Stomach (tissue), 9 donors: ENCODE data around the gene PRSS27. TPM values are rescaled to one million over a fixed set of nuclear protein-coding genes. Genes with fewer than 3 reads are reported as not detected.
A peak's percentile ranks its signal among the peaks of the same experiment; 100 is the strongest.
"Not testable (repeated sequence)": the region's sequence is repeated elsewhere in the genome, so short reads cannot be mapped to it uniquely, and the experiment has no call there.

Experiments
- DNase-seq, 2 donors: peaks; one replicate each; pipeline versions ENCODE4 v3.0.0 to v3.0.0-alpha.2; 2013 to 2019
- H3K27ac ChIP-seq, 5 donors: fragments of 200-600 bp in 4 of 5; sonication (generic) in 4 of 5; one replicate each; pipeline ENCODE4 v1.5.1; 2013 to 2019; ENCODE audit warnings: mild to moderate bottlenecking in 1 of 5, moderate library complexity in 1 of 5
- H3K27me3 ChIP-seq, 3 donors: fragments of 200-600 bp; sonication (generic); one replicate each; pipeline ENCODE4 v1.5.1; 2017 to 2019; ENCODE audit warnings: mixed run types in 1 of 3
- H3K36me3 ChIP-seq, 4 donors: fragments of 200-600 bp; sonication (generic); 1 replicate in 3 of 4; 2 replicates in 1 of 4; pipeline ENCODE4 v1.5.1; 2016 to 2019
- H3K4me1 ChIP-seq, 4 donors: fragments of 200-600 bp; sonication (generic); one replicate each; pipeline ENCODE4 v1.5.1; 2016 to 2019
- H3K4me3 ChIP-seq, 4 donors: fragments of 200-600 bp; sonication (generic) in 3 of 4; one replicate each; pipeline ENCODE4 v1.5.1; 2016 to 2019; ENCODE audit warnings: mild to moderate bottlenecking in 1 of 4
- H3K9me3 ChIP-seq, 4 donors: fragments of 200-600 bp; sonication (generic); one replicate each; pipeline ENCODE4 v1.5.1; 2016 to 2019
- EP300 ChIP-seq: sonication (generic); formaldehyde crosslinking; IDR thresholded peaks from one replicate; pipeline ENCODE4 v1.6.1; 2017; ENCODE audit warnings: antibody characterized with exemption
- POLR2A ChIP-seq, 4 donors: fragments of 450-650 bp; IDR thresholded peaks; one replicate each; pipeline ENCODE4 v1.6.1; 2016; ENCODE audit warnings: antibody characterized with exemption in 4 of 4, control low read depth in 2 of 4, mild to moderate bottlenecking in 1 of 4, moderate library complexity in 1 of 4
- POLR2AphosphoS5 ChIP-seq, 3 donors: sonication (generic); formaldehyde crosslinking; IDR thresholded peaks; one replicate each; pipeline ENCODE4 v1.6.1; 2016; ENCODE audit warnings: antibody characterized with exemption in 3 of 3
- WGBS, 5 donors: extraction: QIAGEN DNeasy Blood & Tissue Kit in 3 of 5; methylation state at CpG; one replicate each; pipeline versions ENCODE4 v1.1.5 to v1.1.7; 2013 to 2018; 5-methylcytosine and 5-hydroxymethylcytosine counted together
- intact Hi-C: fragments of 100-400 bp; cut with DNase I; formaldehyde crosslinking; loops from one replicate; pipeline ENCODE4 v1.15.1; 2023; ENCODE audit warnings: low total_unique reads
- polyA plus RNA-seq, 3 donors: library from polyadenylated mRNA; stranded (reverse); fragments of 200-250 nt; gene quantifications; one replicate each; pipeline ENCODE4 v1.2.3, GENCODE V29; 2013
- total RNA-seq, 5 donors: library from RNA; depleted of rRNA; stranded (reverse); fragments of >200 nt; gene quantifications; one replicate each; pipeline versions ENCODE4 v1.1.0 to v1.2.3, GENCODE V29; 2014 to 2016
- TF ChIP-seq, protein P1 (sequence below), 7 experiments: fragments of 450-650 bp in 4 of 7; fragments of 200-600 bp in 3 of 7; sonication (generic) in 3 of 7; IDR thresholded peaks; one replicate each; pipeline ENCODE4 v1.5.1; 2016 to 2019; ENCODE audit warnings: antibody characterized with exemption in 7 of 7, control low read depth in 2 of 7, mild to moderate bottlenecking in 1 of 7
- donor health status: healthy with polysubstance abuse.
- donor health status: Bipolar disorder and iron deficiency.
- donor health status: healthy.

PRSS27 gene
- total and polyA plus RNA-seq, 8 donors: 0.50 to 74.4 (median 0.66) TPM; not detected in 4

DNA sequence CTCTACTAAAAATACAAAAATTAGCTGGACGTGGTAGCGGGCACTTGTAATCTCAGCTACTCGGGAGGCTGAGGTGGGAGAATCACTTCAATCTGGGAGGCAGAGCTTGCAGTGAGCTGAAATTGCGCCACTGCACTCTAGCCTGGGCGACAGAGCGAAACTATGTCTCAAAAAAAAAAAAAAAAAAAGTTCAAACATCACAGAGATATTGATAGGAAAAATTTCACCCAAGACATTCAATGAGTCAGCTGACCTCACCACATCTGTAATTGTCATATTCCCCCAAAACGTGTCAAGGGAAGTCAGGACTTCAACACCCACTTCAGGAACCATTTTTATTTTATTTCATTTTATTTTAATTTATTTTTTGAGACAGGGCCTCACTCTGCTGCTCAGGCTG lies 8.0 kb upstream of the PRSS27 start:
- no peak overlapping the region for H3K4me3 ChIP-seq
- DNase-seq: no peak
- TF ChIP-seq EP300: no peak
- TF ChIP-seq POLR2A (IDR thresholded peaks at IDR 0.05): no peak
- TF ChIP-seq POLR2AphosphoS5 (IDR thresholded peaks at IDR 0.05): no peak
- TF ChIP-seq, protein P1, sequence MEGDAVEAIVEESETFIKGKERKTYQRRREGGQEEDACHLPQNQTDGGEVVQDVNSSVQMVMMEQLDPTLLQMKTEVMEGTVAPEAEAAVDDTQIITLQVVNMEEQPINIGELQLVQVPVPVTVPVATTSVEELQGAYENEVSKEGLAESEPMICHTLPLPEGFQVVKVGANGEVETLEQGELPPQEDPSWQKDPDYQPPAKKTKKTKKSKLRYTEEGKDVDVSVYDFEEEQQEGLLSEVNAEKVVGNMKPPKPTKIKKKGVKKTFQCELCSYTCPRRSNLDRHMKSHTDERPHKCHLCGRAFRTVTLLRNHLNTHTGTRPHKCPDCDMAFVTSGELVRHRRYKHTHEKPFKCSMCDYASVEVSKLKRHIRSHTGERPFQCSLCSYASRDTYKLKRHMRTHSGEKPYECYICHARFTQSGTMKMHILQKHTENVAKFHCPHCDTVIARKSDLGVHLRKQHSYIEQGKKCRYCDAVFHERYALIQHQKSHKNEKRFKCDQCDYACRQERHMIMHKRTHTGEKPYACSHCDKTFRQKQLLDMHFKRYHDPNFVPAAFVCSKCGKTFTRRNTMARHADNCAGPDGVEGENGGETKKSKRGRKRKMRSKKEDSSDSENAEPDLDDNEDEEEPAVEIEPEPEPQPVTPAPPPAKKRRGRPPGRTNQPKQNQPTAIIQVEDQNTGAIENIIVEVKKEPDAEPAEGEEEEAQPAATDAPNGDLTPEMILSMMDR (IDR thresholded peaks at IDR 0.05): no peak
- H3K4me1 ChIP-seq: no peaks in the 10 kb centered on the region
- peaks cover 0 to 11% (median 8%) of the 10 kb centered on the region in 3 donors for H3K27me3 ChIP-seq
- no peak overlapping the region for H3K27ac ChIP-seq
- no peaks in the 10 kb centered on the region for H3K9me3 ChIP-seq
- intact Hi-C loops: no loop called here
- 82 to 89% (median 83%) methylated on average over 7 of the region's 7 CpGs for WGBS, 5 donors
- no peaks in the 10 kb centered on the region for H3K36me3 ChIP-seq

DNA sequence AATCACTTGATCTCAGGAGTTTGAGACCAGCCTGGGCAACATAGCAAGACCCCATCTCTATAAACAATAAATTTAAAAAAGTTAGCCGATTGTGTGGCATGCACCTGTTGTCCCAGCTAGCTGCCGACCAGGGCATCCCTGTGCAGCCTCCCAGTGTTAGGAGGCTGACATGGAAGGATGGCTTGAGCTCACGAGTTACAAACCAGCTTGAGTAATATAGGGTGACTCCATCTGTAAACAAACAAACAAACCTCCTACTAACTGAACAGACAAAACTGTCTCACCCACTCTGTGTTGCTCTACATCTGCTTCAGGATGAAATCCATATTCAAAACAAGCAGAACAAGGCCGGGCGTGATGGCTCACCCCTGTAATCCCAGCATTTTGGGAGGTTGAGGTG lies 6.9 kb upstream of the PRSS27 start:
- intact Hi-C loops: no loop called here
- Histone ChIP-seq H3K36me3 (no peaks in the 10 kb centered on the region), H3K4me3 (no peak overlapping the region), H3K27me3 (peaks cover 0 to 11% (median 8%) of the 10 kb centered on the region in 3 donors), H3K4me1 (peaks cover 0 to 2% (median under 1%) of the 10 kb centered on the region in 4 donors), H3K9me3 (no peaks in the 10 kb centered on the region), H3K27ac (no peak overlapping the region)
- no peak for TF ChIP-seq POLR2AphosphoS5 (IDR thresholded peaks at IDR 0.05)
- no peak for TF ChIP-seq EP300
- WGBS, 5 donors: 75 to 85% (median 82%) methylated on average over 5 of the region's 5 CpGs
- no peak for DNase-seq

DNA sequence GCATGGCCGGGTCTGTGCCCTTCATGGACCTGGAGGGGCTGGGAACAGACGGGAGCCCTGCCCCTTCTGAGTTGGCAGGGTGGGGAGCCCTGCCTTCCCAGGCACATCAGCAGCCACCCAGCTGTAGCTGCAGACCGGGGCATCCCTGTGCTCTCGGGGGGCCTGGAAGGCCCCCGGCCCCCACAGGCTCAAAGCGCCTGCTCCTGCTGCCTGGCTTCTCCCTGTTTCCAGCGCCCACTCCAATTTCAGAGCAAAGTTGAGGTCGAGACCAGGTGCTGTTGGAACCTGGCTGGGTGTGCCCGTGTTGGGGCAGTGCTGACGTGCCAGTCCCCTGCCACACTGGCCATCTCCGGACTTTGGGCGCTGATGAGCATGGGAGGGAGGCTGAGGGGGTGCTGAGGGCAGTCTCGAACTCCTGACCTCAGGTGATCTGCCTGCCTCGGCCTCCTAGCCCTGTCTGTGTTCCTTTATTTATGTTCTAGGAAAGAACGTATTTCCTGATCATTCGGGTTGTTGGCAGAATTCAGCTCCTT lies 4.9 kb upstream of the PRSS27 start:
- intact Hi-C loops: no loop called here
- TF ChIP-seq, protein P1 (IDR thresholded peaks at IDR 0.05): no peak
- TF ChIP-seq POLR2AphosphoS5 (IDR thresholded peaks at IDR 0.05) (no peak), POLR2A (IDR thresholded peaks at IDR 0.05) (no peak), EP300 (no peak)
- H3K4me1 ChIP-seq: peaks cover 7 to 21% (median 17%) of the 10 kb centered on the region in 4 donors
- H3K36me3 ChIP-seq: no peaks in the 10 kb centered on the region
- 55 to 72% (median 66%) methylated on average over 9 to 16 of the region's 16 CpGs for WGBS, 5 donors
- H3K4me3 ChIP-seq: no peak overlapping the region
- H3K27me3 ChIP-seq: peaks cover 0 to 11% (median 8%) of the 10 kb centered on the region in 3 donors
- no peak for DNase-seq
- no peaks in the 10 kb centered on the region for H3K9me3 ChIP-seq
- no peak overlapping the region for H3K27ac ChIP-seq

DNA sequence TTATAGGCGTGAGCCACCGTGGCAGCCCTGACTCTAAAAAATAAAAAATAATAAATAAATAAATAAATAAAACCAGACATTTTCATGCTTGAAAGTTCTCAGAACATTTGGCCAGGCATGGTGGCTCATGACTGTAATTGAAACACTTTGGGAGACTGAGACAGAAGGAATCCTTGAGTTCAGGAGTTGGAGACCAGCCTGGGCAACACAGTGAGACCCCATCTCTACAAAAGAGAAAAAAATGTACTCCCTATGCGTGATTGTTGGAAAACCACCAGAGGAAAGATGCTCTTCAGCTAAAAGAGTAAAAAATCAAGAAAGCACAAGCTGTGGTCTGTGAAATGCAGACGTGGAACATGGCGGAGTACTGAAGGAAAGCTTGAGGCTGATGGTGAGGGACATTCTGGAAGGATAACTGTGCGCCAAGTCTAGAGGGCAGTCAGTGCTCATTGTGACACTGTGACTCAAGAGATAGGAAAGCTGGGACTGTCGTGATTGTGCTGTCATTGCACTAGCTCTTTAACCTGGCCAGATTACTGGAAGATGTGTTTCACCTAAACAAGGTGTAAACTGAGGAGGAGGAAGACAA lies 4.2 kb upstream of the PRSS27 start:
- no peaks in the 10 kb centered on the region for H3K9me3 ChIP-seq
- no peak overlapping the region for H3K4me3 ChIP-seq
- H3K27me3 ChIP-seq: peaks cover 0 to 11% (median 8%) of the 10 kb centered on the region in 3 donors
- H3K36me3 ChIP-seq: no peaks in the 10 kb centered on the region
- WGBS, 5 donors: 76 to 84% (median 82%) methylated on average over 7 of the region's 7 CpGs
- no peak for DNase-seq
- H3K4me1 ChIP-seq: peaks cover 14 to 28% (median 24%) of the 10 kb centered on the region in 4 donors
- TF ChIP-seq EP300 (no peak), POLR2A (IDR thresholded peaks at IDR 0.05) (no peak), POLR2AphosphoS5 (IDR thresholded peaks at IDR 0.05) (no peak)
- TF ChIP-seq, protein P1 (IDR thresholded peaks at IDR 0.05): no peak
- intact Hi-C loops: no loop called here
- no peak overlapping the region for H3K27ac ChIP-seq

DNA sequence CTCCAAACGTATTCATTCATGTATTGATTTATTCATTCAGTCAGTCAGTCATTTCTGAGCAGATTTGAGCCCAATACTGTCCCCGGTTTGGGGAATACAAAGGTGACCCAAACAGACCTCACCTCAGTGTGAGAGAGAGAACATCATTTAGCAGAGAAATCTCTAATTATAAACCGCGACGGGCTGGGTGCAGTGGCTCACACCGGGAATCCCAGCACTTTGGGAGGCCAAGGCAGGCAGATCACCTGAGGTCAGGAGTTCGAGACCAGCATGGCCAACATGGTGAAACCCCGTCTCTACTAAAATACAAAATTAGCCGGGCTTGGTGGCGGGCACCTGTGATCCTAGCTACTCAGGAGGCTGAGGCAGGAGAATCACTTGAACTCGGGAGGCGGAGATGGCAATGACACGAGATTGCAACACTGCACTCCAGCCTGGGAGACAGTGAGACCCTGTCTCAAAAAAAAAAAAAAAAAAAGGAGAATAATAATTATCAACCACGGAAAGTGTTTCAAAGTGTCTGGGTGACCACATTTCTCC lies 1.7 kb upstream of the PRSS27 start:
- intact Hi-C loops, H3K36me3 ChIP-seq, DNase-seq, H3K9me3 ChIP-seq: not testable (repeated sequence)
- peaks cover 0 to 16% (median 8%) of the 10 kb centered on the region in 3 donors for H3K27me3 ChIP-seq
- H3K4me1 ChIP-seq: peaks cover 19 to 32% (median 29%) of the 10 kb centered on the region in 4 donors
- peak overlapping the region in 4 of 5 donors; percentile 85 to 92 (median 88) for H3K27ac ChIP-seq
- H3K4me3 ChIP-seq: peak overlapping the region; percentile 59 to 70 (median 68)
- 38 to 43% (median 42%) methylated on average over 14 of the region's 14 CpGs for WGBS, 5 donors
